Panc1 (cell line): ENCODE measurements around the gene NOTCH3.

Experiments
- POLR2AphosphoS5 ChIP-seq: IDR thresholded peaks from 2 replicates; pipeline ENCODE4 v1.6.1; 2012; ENCODE audit warnings: mild to moderate bottlenecking, low read depth, low read length, moderate library complexity
- SIN3A ChIP-seq: IDR thresholded peaks from 2 replicates; pipeline ENCODE4 v1.6.1; 2012; ENCODE audit warnings: low read depth, mild to moderate bottlenecking, low read length, moderate library complexity, borderline replicate concordance; ENCODE audit not compliant: insufficient read depth
- TF ChIP-seq, protein P1 (sequence below): fragments of 450-650 bp; IDR thresholded peaks from 2 replicates; pipeline ENCODE4 v1.5.1; 2017; ENCODE audit warnings: mild to moderate bottlenecking
- TF ChIP-seq, protein P2 (sequence below), 2 experiments: IDR thresholded peaks; 2 replicates each; pipeline ENCODE4 v1.6.1; 2011 to 2012; ENCODE audit warnings: low read depth in 2 of 2, control low read depth in 1 of 2, low read length in 1 of 2, mild to moderate bottlenecking in 1 of 2, moderate library complexity in 1 of 2; ENCODE audit not compliant: insufficient read depth in 1 of 2

DNA sequence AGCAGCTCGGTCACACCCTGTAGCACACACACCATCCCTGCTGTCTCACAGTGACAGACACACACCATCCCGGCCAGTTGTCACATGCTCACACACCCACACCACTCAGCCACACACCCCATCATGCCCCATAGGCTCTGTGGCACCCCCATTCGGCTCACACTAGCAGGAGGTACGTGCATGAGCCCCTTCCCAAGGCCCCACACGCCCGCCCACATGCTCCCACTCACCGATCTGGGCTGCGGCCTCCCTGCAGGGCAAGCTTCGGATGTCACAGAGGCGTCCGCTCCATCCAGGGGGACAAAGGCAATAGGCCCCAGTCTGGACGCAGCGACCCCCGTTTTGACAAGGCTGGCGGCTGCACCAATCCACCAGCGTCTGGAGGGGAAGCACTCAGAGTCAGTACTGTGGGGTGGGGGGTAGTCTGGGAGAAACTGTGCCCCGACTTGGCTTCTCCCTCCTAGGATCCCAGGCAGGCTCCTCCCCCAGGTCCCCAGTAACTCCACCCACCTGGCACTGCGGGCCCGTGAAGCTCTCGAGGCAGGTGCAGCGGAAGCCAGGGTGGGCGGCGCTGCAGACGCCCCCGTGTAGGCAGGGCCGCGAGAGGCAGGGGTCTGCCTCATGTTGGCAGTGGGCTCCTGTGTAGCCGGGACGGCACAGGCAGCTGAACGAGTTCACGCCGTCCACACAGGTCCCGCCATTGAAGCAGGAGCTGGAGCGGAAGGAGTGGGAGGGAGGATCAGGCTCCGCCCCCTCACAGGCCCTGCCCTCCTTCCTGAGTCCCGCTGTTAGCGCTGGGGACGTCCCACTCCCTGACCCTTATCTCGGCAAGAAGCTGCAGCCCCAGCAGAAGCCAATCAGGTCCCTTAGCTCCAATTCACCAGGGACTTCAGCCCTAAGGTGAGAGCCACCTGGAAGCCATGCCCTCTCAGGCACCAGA, 20.1 kb downstream of the NOTCH3 start:
- TF ChIP-seq, protein P1, sequence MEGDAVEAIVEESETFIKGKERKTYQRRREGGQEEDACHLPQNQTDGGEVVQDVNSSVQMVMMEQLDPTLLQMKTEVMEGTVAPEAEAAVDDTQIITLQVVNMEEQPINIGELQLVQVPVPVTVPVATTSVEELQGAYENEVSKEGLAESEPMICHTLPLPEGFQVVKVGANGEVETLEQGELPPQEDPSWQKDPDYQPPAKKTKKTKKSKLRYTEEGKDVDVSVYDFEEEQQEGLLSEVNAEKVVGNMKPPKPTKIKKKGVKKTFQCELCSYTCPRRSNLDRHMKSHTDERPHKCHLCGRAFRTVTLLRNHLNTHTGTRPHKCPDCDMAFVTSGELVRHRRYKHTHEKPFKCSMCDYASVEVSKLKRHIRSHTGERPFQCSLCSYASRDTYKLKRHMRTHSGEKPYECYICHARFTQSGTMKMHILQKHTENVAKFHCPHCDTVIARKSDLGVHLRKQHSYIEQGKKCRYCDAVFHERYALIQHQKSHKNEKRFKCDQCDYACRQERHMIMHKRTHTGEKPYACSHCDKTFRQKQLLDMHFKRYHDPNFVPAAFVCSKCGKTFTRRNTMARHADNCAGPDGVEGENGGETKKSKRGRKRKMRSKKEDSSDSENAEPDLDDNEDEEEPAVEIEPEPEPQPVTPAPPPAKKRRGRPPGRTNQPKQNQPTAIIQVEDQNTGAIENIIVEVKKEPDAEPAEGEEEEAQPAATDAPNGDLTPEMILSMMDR, result no peak
- no peak for TF ChIP-seq POLR2AphosphoS5
- no peak for TF ChIP-seq SIN3A
- TF ChIP-seq, protein P2, sequence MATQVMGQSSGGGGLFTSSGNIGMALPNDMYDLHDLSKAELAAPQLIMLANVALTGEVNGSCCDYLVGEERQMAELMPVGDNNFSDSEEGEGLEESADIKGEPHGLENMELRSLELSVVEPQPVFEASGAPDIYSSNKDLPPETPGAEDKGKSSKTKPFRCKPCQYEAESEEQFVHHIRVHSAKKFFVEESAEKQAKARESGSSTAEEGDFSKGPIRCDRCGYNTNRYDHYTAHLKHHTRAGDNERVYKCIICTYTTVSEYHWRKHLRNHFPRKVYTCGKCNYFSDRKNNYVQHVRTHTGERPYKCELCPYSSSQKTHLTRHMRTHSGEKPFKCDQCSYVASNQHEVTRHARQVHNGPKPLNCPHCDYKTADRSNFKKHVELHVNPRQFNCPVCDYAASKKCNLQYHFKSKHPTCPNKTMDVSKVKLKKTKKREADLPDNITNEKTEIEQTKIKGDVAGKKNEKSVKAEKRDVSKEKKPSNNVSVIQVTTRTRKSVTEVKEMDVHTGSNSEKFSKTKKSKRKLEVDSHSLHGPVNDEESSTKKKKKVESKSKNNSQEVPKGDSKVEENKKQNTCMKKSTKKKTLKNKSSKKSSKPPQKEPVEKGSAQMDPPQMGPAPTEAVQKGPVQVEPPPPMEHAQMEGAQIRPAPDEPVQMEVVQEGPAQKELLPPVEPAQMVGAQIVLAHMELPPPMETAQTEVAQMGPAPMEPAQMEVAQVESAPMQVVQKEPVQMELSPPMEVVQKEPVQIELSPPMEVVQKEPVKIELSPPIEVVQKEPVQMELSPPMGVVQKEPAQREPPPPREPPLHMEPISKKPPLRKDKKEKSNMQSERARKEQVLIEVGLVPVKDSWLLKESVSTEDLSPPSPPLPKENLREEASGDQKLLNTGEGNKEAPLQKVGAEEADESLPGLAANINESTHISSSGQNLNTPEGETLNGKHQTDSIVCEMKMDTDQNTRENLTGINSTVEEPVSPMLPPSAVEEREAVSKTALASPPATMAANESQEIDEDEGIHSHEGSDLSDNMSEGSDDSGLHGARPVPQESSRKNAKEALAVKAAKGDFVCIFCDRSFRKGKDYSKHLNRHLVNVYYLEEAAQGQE (IDR thresholded peaks at IDR 0.05; ENCODE audit: insufficient read depth in 1 of 2, low read depth in 2 of 2, low read length in 1 of 2), result no peak
